ENCODE measurements around the gene PLCD3. TPM values are rescaled to one million over a fixed set of nuclear protein-coding genes. Genes with fewer than 3 reads are reported as not detected.

Gene PLCD3
- total and polyA plus RNA-seq, 9 of the 15 experiments (the other 6 are each of a cell fraction or from before 2014, with no cell fraction given): 0.20 to 22.6 (median 7.5) TPM

DNA sequence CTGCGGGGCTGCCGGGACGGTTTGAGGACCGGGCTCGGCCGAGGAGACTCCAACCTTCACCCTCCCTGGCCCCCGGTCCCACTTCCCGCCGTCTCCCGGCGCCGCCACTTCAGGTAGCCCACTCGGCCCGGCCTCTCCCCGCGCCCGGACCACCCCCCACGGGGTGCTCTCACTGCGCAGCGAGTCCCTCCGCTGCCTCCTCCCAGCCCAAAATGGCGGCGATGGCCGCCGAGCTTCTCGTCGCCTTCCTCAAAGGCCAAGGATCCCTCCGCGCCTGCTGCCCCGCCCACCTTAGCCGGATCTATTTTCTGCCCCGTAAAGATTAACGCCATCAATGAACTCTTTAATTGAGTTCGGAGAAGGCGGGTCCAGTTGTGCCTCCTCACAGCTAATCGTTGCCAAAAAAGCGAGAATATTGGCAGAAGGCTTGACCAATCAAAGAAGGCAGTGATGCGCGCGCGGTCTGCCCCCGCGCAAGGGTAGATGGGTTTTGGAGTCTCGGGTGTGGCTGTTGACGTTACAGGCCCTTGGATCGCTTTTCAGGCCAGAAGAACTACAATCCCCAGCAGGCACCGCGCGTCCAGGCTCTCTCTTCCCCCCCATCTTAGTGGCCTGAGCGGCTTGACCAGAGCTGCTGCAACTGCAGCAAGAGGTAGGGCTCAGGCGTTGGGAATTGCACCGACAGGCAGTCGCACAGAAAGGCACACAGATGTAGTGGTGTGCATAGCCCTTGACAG, 29.1 kb upstream of the PLCD3 start, which contains the start of gene HEXIM2 (continued):
- TF ChIP-seq, protein P1, sequence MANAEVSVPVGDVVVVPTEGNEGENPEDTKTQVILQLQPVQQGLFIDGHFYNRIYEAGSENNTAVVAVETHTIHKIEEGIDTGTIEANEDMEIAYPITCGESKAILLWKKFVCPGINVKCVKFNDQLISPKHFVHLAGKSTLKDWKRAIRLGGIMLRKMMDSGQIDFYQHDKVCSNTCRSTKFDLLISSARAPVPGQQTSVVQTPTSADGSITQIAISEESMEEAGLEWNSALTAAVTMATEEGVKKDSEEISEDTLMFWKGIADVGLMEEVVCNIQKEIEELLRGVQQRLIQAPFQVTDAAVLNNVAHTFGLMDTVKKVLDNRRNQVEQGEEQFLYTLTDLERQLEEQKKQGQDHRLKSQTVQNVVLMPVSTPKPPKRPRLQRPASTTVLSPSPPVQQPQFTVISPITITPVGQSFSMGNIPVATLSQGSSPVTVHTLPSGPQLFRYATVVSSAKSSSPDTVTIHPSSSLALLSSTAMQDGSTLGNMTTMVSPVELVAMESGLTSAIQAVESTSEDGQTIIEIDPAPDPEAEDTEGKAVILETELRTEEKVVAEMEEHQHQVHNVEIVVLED (CRISPR knock-in tag; IDR thresholded peaks at IDR 0.05): 0 out of 2 replicates have a peak, but pooled peaks have one; percentile 45
- TF ChIP-seq, protein P2, sequence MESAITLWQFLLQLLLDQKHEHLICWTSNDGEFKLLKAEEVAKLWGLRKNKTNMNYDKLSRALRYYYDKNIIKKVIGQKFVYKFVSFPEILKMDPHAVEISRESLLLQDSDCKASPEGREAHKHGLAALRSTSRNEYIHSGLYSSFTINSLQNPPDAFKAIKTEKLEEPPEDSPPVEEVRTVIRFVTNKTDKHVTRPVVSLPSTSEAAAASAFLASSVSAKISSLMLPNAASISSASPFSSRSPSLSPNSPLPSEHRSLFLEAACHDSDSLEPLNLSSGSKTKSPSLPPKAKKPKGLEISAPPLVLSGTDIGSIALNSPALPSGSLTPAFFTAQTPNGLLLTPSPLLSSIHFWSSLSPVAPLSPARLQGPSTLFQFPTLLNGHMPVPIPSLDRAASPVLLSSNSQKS (CRISPR knock-in tag; IDR thresholded peaks at IDR 0.05): no peak
- TF ChIP-seq HDGF (IDR thresholded peaks at IDR 0.05) (no peak), CSDE1 (IDR thresholded peaks at IDR 0.05) (0 out of 4 replicates have a peak, but pooled peaks of 1 of the 2 experiments have one; percentile 18), CBX2 (IDR thresholded peaks at IDR 0.05; ENCODE audit: insufficient read depth, low read length, poor library complexity, severe bottlenecking) (no peak), SIRT6 (IDR thresholded peaks at IDR 0.05; ENCODE audit: low read depth, low read length) (no peak), WHSC1 (IDR thresholded peaks at IDR 0.05; ENCODE audit: low read length) (no peak), ZNF586 (CRISPR knock-in tag; conservative IDR thresholded peaks at IDR 0.05) (0 out of 2 replicates have a peak, but pooled peaks have one; percentile 66), LCOR (CRISPR knock-in tag; IDR thresholded peaks at IDR 0.05) (peak; percentile 69), ZBTB1 (CRISPR knock-in tag; IDR thresholded peaks at IDR 0.05; ENCODE audit: borderline replicate concordance, low read depth) (peak; percentile 67; the same call in 1 of the 2 replicates), ZNF780A (CRISPR knock-in tag; IDR thresholded peaks at IDR 0.05) (no peak), PYGO2 (tag; IDR thresholded peaks at IDR 0.05) (no peak), NBN (IDR thresholded peaks at IDR 0.05; ENCODE audit: low read depth) (peak; percentile 73; the same call in 1 of the 2 replicates), ZNF282 (CRISPR knock-in tag; IDR thresholded peaks at IDR 0.05) (no peak)
- TF ChIP-seq, protein P3, sequence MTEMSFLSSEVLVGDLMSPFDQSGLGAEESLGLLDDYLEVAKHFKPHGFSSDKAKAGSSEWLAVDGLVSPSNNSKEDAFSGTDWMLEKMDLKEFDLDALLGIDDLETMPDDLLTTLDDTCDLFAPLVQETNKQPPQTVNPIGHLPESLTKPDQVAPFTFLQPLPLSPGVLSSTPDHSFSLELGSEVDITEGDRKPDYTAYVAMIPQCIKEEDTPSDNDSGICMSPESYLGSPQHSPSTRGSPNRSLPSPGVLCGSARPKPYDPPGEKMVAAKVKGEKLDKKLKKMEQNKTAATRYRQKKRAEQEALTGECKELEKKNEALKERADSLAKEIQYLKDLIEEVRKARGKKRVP (CRISPR knock-in tag; IDR thresholded peaks at IDR 0.05): no peak
- TF ChIP-seq, protein P4, sequence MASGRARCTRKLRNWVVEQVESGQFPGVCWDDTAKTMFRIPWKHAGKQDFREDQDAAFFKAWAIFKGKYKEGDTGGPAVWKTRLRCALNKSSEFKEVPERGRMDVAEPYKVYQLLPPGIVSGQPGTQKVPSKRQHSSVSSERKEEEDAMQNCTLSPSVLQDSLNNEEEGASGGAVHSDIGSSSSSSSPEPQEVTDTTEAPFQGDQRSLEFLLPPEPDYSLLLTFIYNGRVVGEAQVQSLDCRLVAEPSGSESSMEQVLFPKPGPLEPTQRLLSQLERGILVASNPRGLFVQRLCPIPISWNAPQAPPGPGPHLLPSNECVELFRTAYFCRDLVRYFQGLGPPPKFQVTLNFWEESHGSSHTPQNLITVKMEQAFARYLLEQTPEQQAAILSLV (tag; IDR thresholded peaks at IDR 0.05): no peak
- TF ChIP-seq, protein P5, sequence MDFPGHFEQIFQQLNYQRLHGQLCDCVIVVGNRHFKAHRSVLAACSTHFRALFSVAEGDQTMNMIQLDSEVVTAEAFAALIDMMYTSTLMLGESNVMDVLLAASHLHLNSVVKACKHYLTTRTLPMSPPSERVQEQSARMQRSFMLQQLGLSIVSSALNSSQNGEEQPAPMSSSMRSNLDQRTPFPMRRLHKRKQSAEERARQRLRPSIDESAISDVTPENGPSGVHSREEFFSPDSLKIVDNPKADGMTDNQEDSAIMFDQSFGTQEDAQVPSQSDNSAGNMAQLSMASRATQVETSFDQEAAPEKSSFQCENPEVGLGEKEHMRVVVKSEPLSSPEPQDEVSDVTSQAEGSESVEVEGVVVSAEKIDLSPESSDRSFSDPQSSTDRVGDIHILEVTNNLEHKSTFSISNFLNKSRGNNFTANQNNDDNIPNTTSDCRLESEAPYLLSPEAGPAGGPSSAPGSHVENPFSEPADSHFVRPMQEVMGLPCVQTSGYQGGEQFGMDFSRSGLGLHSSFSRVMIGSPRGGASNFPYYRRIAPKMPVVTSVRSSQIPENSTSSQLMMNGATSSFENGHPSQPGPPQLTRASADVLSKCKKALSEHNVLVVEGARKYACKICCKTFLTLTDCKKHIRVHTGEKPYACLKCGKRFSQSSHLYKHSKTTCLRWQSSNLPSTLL (IDR thresholded peaks at IDR 0.05): no peak
- TF ChIP-seq, protein P6, sequence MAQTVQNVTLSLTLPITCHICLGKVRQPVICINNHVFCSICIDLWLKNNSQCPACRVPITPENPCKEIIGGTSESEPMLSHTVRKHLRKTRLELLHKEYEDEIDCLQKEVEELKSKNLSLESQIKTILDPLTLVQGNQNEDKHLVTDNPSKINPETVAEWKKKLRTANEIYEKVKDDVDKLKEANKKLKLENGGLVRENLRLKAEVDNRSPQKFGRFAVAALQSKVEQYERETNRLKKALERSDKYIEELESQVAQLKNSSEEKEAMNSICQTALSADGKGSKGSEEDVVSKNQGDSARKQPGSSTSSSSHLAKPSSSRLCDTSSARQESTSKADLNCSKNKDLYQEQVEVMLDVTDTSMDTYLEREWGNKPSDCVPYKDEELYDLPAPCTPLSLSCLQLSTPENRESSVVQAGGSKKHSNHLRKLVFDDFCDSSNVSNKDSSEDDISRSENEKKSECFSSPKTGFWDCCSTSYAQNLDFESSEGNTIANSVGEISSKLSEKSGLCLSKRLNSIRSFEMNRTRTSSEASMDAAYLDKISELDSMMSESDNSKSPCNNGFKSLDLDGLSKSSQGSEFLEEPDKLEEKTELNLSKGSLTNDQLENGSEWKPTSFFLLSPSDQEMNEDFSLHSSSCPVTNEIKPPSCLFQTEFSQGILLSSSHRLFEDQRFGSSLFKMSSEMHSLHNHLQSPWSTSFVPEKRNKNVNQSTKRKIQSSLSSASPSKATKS (CRISPR knock-in tag; IDR thresholded peaks at IDR 0.05): no peak

Measured in K562 (cell line).